HG02588 (cell line): ENCODE data around the gene CBX6.

Source experiments
- ATAC-seq: cut with Tn5 transposase; IDR thresholded peaks from one replicate; pipeline ENCODE4 v1.9.1; 2021; ENCODE audit warnings: mild to moderate bottlenecking, moderate library complexity; ENCODE audit not compliant: unreplicated experiment

The CBX6 gene

GRCh38 chr22:38823076-38823475 is 48.9 kb downstream of the CBX6 start:
- ATAC-seq: no peak

DNA sequence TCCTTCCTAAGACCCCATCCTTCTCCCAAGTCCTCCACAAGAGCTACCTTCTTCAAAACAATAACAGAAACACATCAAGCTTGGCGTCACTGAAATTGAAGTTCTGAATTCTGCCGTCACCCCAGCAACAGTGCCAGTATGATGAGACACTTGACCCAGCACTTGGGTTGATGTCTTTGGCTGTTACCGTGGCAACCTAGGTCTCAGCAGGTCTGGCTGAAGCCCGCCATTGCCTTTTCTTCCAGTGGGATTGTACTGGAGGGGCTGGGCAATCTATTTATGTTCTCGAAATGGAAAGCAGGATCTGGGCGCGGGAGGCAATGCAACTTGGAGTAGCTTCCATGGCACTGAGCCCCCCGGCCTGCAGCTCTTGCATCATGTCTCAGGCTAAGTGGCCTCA is 52.0 kb downstream of the CBX6 start:
- ATAC-seq: no peak

GRCh38 chr22:38819387-38819940 is 52.6 kb downstream of the CBX6 start:
- no peak for ATAC-seq

GRCh38 chr22:38817196-38817595 is 54.8 kb downstream of the CBX6 start:
- ATAC-seq: no peak

- no peak for ATAC-seq
Measured at GRCh38 chr22:38815842-38816241, 56.2 kb downstream of the CBX6 start.
